Ishikawa (cell line): Measurements from ENCODE around the gene ATF6.

ENCODE experiments used
- CEBPB ChIP-seq: IDR thresholded peaks from 2 replicates; pipeline ENCODE4 v1.6.1; 2012
- CREB1 ChIP-seq: IDR thresholded peaks from 2 replicates; pipeline ENCODE4 v1.6.1; 2012; ENCODE audit warnings: low read depth
- EGR1 ChIP-seq: IDR thresholded peaks from 2 replicates; pipeline ENCODE4 v1.6.1; 2012
- EP300 ChIP-seq: IDR thresholded peaks from 2 replicates; pipeline ENCODE4 v1.6.1; 2012; ENCODE audit warnings: borderline replicate concordance
- FOXM1 ChIP-seq: IDR thresholded peaks from 2 replicates; pipeline ENCODE4 v1.6.1; 2012; ENCODE audit warnings: low read depth, borderline replicate concordance
- MAX ChIP-seq: IDR thresholded peaks from 2 replicates; pipeline ENCODE4 v1.6.1; 2012
- NFIC ChIP-seq: IDR thresholded peaks from 2 replicates; pipeline ENCODE4 v1.6.1; 2012
- RAD21 ChIP-seq: IDR thresholded peaks from 2 replicates; pipeline ENCODE4 v1.6.1; 2012; ENCODE audit warnings: low read depth
- REST ChIP-seq: IDR thresholded peaks from 2 replicates; pipeline ENCODE4 v1.6.1; 2012; ENCODE audit warnings: low read depth, mild to moderate bottlenecking
- TAF1 ChIP-seq: IDR thresholded peaks from 2 replicates; pipeline ENCODE4 v1.6.1; 2012; ENCODE audit warnings: low read depth, mild to moderate bottlenecking
- TCF12 ChIP-seq: IDR thresholded peaks from 2 replicates; pipeline ENCODE4 v1.6.1; 2012; ENCODE audit warnings: low read depth
- TEAD4 ChIP-seq: IDR thresholded peaks from 2 replicates; pipeline ENCODE4 v1.6.1; 2012
- USF1 ChIP-seq: IDR thresholded peaks from 2 replicates; pipeline ENCODE4 v1.6.1; 2012
- YY1 ChIP-seq: IDR thresholded peaks from 2 replicates; pipeline ENCODE4 v1.6.1; 2012; ENCODE audit warnings: low read depth
- ZBTB7A ChIP-seq: IDR thresholded peaks from 2 replicates; pipeline ENCODE4 v1.6.1; 2012; ENCODE audit warnings: low read depth

ATF6 gene

DNA sequence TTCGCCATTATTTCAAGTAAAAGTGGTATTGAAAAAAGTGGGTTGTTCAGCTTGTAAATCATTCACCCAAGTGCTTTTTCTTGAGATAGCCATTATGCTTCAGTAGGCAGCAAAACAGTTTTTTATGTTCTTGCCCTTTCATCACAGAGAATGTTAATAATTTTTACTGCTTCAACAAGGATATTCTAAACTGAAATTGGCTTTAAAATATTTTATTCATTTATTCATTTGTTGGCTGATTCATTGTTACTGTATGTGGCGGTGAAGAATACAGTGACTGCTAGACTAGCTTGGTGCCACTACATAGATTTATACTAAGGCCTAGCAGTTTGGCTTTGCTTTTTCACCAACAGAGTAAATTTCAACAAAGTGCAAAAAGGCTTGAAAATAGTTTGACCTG lies 136.1 kb downstream of the ATF6 start:
- TF ChIP-seq EP300: no peak
- TF ChIP-seq ZBTB7A: no peak
- no peak for TF ChIP-seq USF1
- no peak for TF ChIP-seq CEBPB
- TF ChIP-seq MAX: no peak
- TF ChIP-seq CREB1: no peak

GRCh38 chr1:161905269-161905884 lies 139.3 kb downstream of the ATF6 start:
- TF ChIP-seq TEAD4: no peak
- no peak for TF ChIP-seq NFIC
- no peak for TF ChIP-seq TCF12
- TF ChIP-seq USF1: no peak
- TF ChIP-seq EP300: no peak
- 0 out of 2 replicates have a peak, but pooled peaks have one; percentile 14 for TF ChIP-seq RAD21

DNA sequence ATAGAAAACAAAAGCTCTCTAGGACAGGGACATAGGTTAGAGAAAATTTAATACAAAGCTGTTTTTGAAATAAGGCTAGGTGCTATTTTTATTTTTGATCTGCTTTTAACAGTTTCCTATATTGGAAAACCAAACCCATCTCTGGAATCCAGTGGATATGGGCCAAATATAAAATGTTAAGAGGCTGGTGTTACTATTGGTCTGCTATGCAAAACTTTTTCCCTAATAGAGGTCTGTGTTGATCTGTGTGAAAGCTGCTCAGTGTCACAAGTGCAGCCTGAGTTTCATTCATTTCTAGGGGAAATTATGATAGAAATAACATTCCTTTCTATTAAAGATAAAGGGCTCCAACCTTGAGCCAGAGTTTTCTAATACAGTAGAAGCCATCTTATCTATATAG lies 141.1 kb downstream of the ATF6 start:
- TF ChIP-seq TCF12: no peak
- no peak for TF ChIP-seq TAF1
- no peak for TF ChIP-seq REST
- TF ChIP-seq EGR1: no peak
- TF ChIP-seq NFIC: no peak
- no peak for TF ChIP-seq ZBTB7A
- TF ChIP-seq TEAD4: no peak
- no peak for TF ChIP-seq USF1
- no peak for TF ChIP-seq CREB1

DNA sequence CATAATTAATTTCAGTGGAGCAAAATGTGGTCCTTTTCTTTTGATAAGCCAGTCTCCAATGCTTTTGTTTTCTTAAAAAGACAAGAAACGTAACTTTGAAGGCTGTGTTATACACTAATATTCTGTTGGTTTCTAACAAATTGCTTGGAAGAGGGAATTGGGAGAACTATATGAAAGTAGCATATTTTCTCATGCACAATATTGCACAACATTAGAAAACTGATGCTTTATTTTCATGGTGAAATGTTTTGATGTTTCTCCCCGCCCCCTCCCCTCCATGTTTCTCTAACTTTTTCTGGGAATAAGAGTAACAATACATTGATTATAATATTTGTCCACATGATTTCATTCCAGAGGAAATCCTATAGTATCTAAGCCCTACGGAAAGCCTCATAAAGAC lies 142.1 kb downstream of the ATF6 start:
- TF ChIP-seq TCF12 (no peak), TAF1 (no peak), EGR1 (no peak), FOXM1 (no peak), RAD21 (no peak), MAX (no peak), YY1 (no peak), CEBPB (no peak), USF1 (no peak)

- no peak for TF ChIP-seq CEBPB
- TF ChIP-seq YY1: no peak
- no peak for TF ChIP-seq EGR1
- TF ChIP-seq MAX: no peak
- no peak for TF ChIP-seq ZBTB7A
- no peak for TF ChIP-seq TCF12
- TF ChIP-seq REST: no peak
- no peak for TF ChIP-seq CREB1
- no peak for TF ChIP-seq EP300
- TF ChIP-seq FOXM1: no peak
- no peak for TF ChIP-seq TEAD4
- TF ChIP-seq RAD21: no peak
- TF ChIP-seq NFIC: no peak
- TF ChIP-seq TAF1: no peak
- no peak for TF ChIP-seq USF1
Measured at GRCh38 chr1:161910604-161911003, 144.5 kb downstream of the ATF6 start.
